GM12874 (cell line): Measurements from ENCODE around the gene B4GALT4.

Source experiments
- TF ChIP-seq, protein P1 (sequence below): IDR thresholded peaks from 2 replicates; pipeline ENCODE4 v1.5.1; 2011; ENCODE audit warnings: low read depth, mild to moderate bottlenecking, control low read depth, low read length, moderate library complexity; ENCODE audit not compliant: insufficient read depth

Gene B4GALT4

GRCh38 chr3:119240591-119241434 is at the start of gene B4GALT4:
TSS of gene B4GALT4 (minus strand) at chr3:119240878. CDS start at chr3:119230099, 10,779 bp downstream.
- TF ChIP-seq, protein P1, sequence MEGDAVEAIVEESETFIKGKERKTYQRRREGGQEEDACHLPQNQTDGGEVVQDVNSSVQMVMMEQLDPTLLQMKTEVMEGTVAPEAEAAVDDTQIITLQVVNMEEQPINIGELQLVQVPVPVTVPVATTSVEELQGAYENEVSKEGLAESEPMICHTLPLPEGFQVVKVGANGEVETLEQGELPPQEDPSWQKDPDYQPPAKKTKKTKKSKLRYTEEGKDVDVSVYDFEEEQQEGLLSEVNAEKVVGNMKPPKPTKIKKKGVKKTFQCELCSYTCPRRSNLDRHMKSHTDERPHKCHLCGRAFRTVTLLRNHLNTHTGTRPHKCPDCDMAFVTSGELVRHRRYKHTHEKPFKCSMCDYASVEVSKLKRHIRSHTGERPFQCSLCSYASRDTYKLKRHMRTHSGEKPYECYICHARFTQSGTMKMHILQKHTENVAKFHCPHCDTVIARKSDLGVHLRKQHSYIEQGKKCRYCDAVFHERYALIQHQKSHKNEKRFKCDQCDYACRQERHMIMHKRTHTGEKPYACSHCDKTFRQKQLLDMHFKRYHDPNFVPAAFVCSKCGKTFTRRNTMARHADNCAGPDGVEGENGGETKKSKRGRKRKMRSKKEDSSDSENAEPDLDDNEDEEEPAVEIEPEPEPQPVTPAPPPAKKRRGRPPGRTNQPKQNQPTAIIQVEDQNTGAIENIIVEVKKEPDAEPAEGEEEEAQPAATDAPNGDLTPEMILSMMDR: no peak

GRCh38 chr3:119289404-119289770 is 48.7 kb upstream of the B4GALT4 start:
- TF ChIP-seq, protein P1: no peak

- TF ChIP-seq, protein P1: no peak
Measured at GRCh38 chr3:119288669-119289403, 48.2 kb upstream of the B4GALT4 start.

- TF ChIP-seq, protein P1: no peak
Measured at GRCh38 chr3:119279584-119280243, 39.0 kb upstream of the B4GALT4 start.

GRCh38 chr3:119279101-119279554 is 38.5 kb upstream of the B4GALT4 start:
- TF ChIP-seq, protein P1: no peak

DNA sequence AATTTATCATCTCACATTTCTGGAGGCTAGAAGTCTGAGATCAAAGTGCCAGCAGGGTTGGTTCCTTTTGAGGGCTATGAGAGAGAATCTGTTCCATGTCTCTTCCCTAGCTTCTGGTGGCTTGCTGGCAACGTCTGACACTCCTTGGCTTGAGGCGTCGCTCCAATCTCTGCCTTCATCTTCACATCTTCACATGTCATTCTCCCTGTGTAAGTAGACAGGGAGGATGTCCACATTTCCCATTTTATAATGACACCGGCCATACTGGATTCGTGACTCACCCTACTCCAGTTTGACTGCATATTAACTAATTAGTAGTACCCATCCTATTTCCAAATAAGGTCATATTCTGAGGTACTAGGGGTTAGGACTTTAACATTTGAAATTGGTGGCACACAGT is 36.0 kb upstream of the B4GALT4 start:
- TF ChIP-seq, protein P1: no peak

DNA sequence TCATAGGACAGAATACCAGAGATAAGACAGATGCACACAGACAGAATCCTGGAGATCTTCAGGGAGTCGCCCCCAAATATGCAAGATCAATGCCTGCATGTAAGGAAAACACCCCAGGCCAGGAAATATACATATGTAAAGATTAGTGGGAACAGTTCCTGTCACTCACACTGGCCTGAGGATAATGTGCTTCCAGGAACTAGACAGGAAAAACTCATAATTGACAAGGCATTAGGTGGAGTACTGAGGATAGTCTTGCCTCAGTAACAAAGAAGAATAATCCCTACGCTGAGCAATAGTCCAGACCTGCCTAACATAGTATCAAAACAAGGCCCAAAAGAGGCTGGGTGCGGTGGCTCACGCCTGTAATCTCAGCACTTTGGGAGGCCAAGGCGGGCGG is 20.4 kb upstream of the B4GALT4 start:
- TF ChIP-seq, protein P1: no peak
